ENCODE measurements around the gene OCA2. TPM values are rescaled to one million over a fixed set of nuclear protein-coding genes. Genes with fewer than 3 reads are reported as not detected.

Gene OCA2
- total RNA-seq, 1 experiment from 2014 or later = 0.57 TPM

- peak in 1 of 2 experiments; percentile 7 for TF ChIP-seq CTCF (IDR thresholded peaks at IDR 0.05; ENCODE audit: insufficient read depth in 1 of 2, low read depth in 1 of 2, low read length in 1 of 2, severe bottlenecking in 1 of 2, unreplicated experiment in 1 of 2)
- H3K27ac Mint-ChIP-seq (ENCODE audit: unreplicated experiment) = no peak overlapping the region
- CTCF ChIA-PET = no interaction called here
- peaks cover 8% of the 10 kb centered on the region for H3K9me3 Mint-ChIP-seq (ENCODE audit: unreplicated experiment)
- peaks cover 24% of the 10 kb centered on the region for H3K4me1 Mint-ChIP-seq (ENCODE audit: low read depth, unreplicated experiment)
- no peaks in the 10 kb centered on the region for H3K27me3 ChIP-seq (replicated peaks; ENCODE audit: control insufficient read depth, insufficient read depth, low read length)
- no peak overlapping the region for H3K4me3 Mint-ChIP-seq (ENCODE audit: unreplicated experiment)
- intact Hi-C loops (cut with micrococcal nuclease; ENCODE audit: unreplicated experiment) = no loop called here
- POLR2A ChIA-PET = no interaction called here
- no peak overlapping the region for H3K4me3 ChIP-seq (ENCODE audit: low read depth, low read length)
- no peaks in the 10 kb centered on the region for H3K9me3 ChIP-seq
- H3K27me3 Mint-ChIP-seq (ENCODE audit: insufficient read depth, unreplicated experiment) = no peaks in the 10 kb centered on the region
- peaks cover 30% of the 10 kb centered on the region for H3K4me1 ChIP-seq
- no TSS peak for BruUV-seq (replicated peaks)
- no peaks in the 10 kb centered on the region for H3K36me3 Mint-ChIP-seq (ENCODE audit: insufficient read depth, unreplicated experiment)
- no peaks in the 10 kb centered on the region for H3K36me3 ChIP-seq (ENCODE audit: control insufficient read depth, insufficient read depth, low read length)
- DNase-seq = no peak
Observed at GRCh38 chr15:28033443-28033842, 65.7 kb downstream of the OCA2 start.

- no peaks in the 10 kb centered on the region for H3K9me3 ChIP-seq
- CTCF ChIA-PET = interaction anchor here (1.5 kb wide), 1 partner anchor 9 kb away, joined by 6 read pairs; no protein-coding TSS in a partner anchor
- Mint-ChIP-seq H3K27me3 (ENCODE audit: insufficient read depth, unreplicated experiment) (no peaks in the 10 kb centered on the region), H3K4me3 (ENCODE audit: unreplicated experiment) (no peak overlapping the region), H3K9me3 (ENCODE audit: unreplicated experiment) (peaks cover 8% of the 10 kb centered on the region), H3K27ac (ENCODE audit: unreplicated experiment) (peak overlapping the region; percentile 74), H3K4me1 (ENCODE audit: low read depth, unreplicated experiment) (peaks cover 9% of the 10 kb centered on the region), H3K36me3 (ENCODE audit: insufficient read depth, unreplicated experiment) (no peaks in the 10 kb centered on the region)
- no TSS peak for BruUV-seq (replicated peaks)
- TF ChIP-seq CTCF (IDR thresholded peaks at IDR 0.05; ENCODE audit: insufficient read depth in 1 of 2, low read depth in 1 of 2, low read length in 1 of 2, severe bottlenecking in 1 of 2, unreplicated experiment in 1 of 2) = no peak
- no peaks in the 10 kb centered on the region for H3K36me3 ChIP-seq (ENCODE audit: control insufficient read depth, insufficient read depth, low read length)
- POLR2A ChIA-PET = no interaction called here
- intact Hi-C loops (cut with micrococcal nuclease; ENCODE audit: unreplicated experiment) = no loop called here
- H3K27me3 ChIP-seq (replicated peaks; ENCODE audit: control insufficient read depth, insufficient read depth, low read length) = no peaks in the 10 kb centered on the region
- peaks cover 19% of the 10 kb centered on the region for H3K4me1 ChIP-seq
- DNase-seq = no peak
- H3K4me3 ChIP-seq (ENCODE audit: low read depth, low read length) = no peak overlapping the region
Observed at GRCh38 chr15:28030801-28031200, 68.3 kb downstream of the OCA2 start.

- no peak for DNase-seq
- Histone ChIP-seq H3K27me3 (replicated peaks; ENCODE audit: control insufficient read depth, insufficient read depth, low read length) (no peaks in the 10 kb centered on the region), H3K36me3 (ENCODE audit: control insufficient read depth, insufficient read depth, low read length) (no peaks in the 10 kb centered on the region), H3K4me3 (ENCODE audit: low read depth, low read length) (no peak overlapping the region), H3K9me3 (no peaks in the 10 kb centered on the region), H3K4me1 (peaks cover 19% of the 10 kb centered on the region)
- no TSS peak for BruUV-seq (replicated peaks)
- no peaks in the 10 kb centered on the region for H3K27me3 Mint-ChIP-seq (ENCODE audit: insufficient read depth, unreplicated experiment)
- no peak for TF ChIP-seq CTCF (IDR thresholded peaks at IDR 0.05; ENCODE audit: insufficient read depth in 1 of 2, low read depth in 1 of 2, low read length in 1 of 2, severe bottlenecking in 1 of 2, unreplicated experiment in 1 of 2)
- intact Hi-C loops (cut with micrococcal nuclease; ENCODE audit: unreplicated experiment) = no loop called here
- peaks cover 9% of the 10 kb centered on the region for H3K4me1 Mint-ChIP-seq (ENCODE audit: low read depth, unreplicated experiment)
- CTCF ChIA-PET = no interaction called here
- no peaks in the 10 kb centered on the region for H3K36me3 Mint-ChIP-seq (ENCODE audit: insufficient read depth, unreplicated experiment)
- H3K27ac Mint-ChIP-seq (ENCODE audit: unreplicated experiment) = no peak overlapping the region
- H3K4me3 Mint-ChIP-seq (ENCODE audit: unreplicated experiment) = no peak overlapping the region
- POLR2A ChIA-PET = no interaction called here
- peaks cover 8% of the 10 kb centered on the region for H3K9me3 Mint-ChIP-seq (ENCODE audit: unreplicated experiment)
Observed at GRCh38 chr15:28027714-28028076, 71.4 kb downstream of the OCA2 start.

Data from Caco-2 (cell line).